ENCODE measurements around the gene SUN1.
"Not testable (repeated sequence)": the region's sequence is repeated elsewhere in the genome, so short reads cannot be mapped to it uniquely, and the experiment has no call there.

The SUN1 gene

GRCh38 chr7:832167-832967 is at the start of gene SUN1:
TSS of gene SUN1 (plus strand) at chr7:832476. CDS start at chr7:832525, 49 bp downstream.
- peak; percentile 55 for DNase-seq (ENCODE audit: low read depth)

GRCh38 chr7:782718-783449 is 49.4 kb upstream of the SUN1 start:
- DNase-seq (ENCODE audit: low read depth): no peak

GRCh38 chr7:783556-784490 is 48.5 kb upstream of the SUN1 start:
- DNase-seq (ENCODE audit: low read depth): no peak

GRCh38 chr7:784971-785370 is 47.3 kb upstream of the SUN1 start:
- no peak for DNase-seq (ENCODE audit: low read depth)

- no peak for DNase-seq (ENCODE audit: low read depth)
These were observed 46.9 kb upstream of the SUN1 start for GRCh38 chr7:785416-785815.

- peak; percentile 53 for DNase-seq (ENCODE audit: low read depth)
These were observed 45.6 kb upstream of the SUN1 start for GRCh38 chr7:786472-787255.

- no peak for DNase-seq (ENCODE audit: low read depth)
These were observed 44.7 kb upstream of the SUN1 start for GRCh38 chr7:787332-788240.

GRCh38 chr7:791519-791918 is 40.8 kb upstream of the SUN1 start:
- no peak for DNase-seq (ENCODE audit: low read depth)

- DNase-seq (ENCODE audit: low read depth): no peak
These were observed 38.1 kb upstream of the SUN1 start for GRCh38 chr7:794207-794606.

- DNase-seq (ENCODE audit: low read depth): no peak
These were observed 37.5 kb upstream of the SUN1 start for GRCh38 chr7:794671-795329.

GRCh38 chr7:796434-797169 is 35.7 kb upstream of the SUN1 start:
- not testable (repeated sequence) for DNase-seq (ENCODE audit: low read depth)

- DNase-seq (ENCODE audit: low read depth): no peak
These were observed 33.3 kb upstream of the SUN1 start for GRCh38 chr7:798921-799470.

GRCh38 chr7:800692-801091 is 31.6 kb upstream of the SUN1 start:
- DNase-seq (ENCODE audit: low read depth): no peak

GRCh38 chr7:801351-801750 is 30.9 kb upstream of the SUN1 start:
- not testable (repeated sequence) for DNase-seq (ENCODE audit: low read depth)

GRCh38 chr7:801940-802381 is 30.3 kb upstream of the SUN1 start:
- no peak for DNase-seq (ENCODE audit: low read depth)

- DNase-seq (ENCODE audit: low read depth): no peak
These were observed 29.6 kb upstream of the SUN1 start for GRCh38 chr7:802500-803242.

- no peak for DNase-seq (ENCODE audit: low read depth)
These were observed 29.0 kb upstream of the SUN1 start for GRCh38 chr7:803243-803635.

- not testable (repeated sequence) for DNase-seq (ENCODE audit: low read depth)
These were observed 28.5 kb upstream of the SUN1 start for GRCh38 chr7:803796-804195.

Data from activated T-helper 1 cell treated with Interleukin-2 at 50 U/mL for 16 hours (primary cell).